Endothelial cell of hepatic sinusoid (primary cell): ENCODE results near the gene RGS6.

Source experiments
- in situ Hi-C: cut with HindIII; loops from 2 replicates; pipeline ENCODE4 v1.10.0; 2017; ENCODE audit warnings: low sequenced_read_pairs

RGS6 gene

GRCh38 chr14:72142328-72142727, 210.1 kb downstream of the RGS6 start:
- in situ Hi-C loops: loop anchor here (5.0 kb wide), 1 partner anchor 40 kb away; no protein-coding TSS in a partner anchor

GRCh38 chr14:72146241-72146640, 214.0 kb downstream of the RGS6 start:
- in situ Hi-C loops: no loop called here

GRCh38 chr14:72154645-72155378, 222.6 kb downstream of the RGS6 start:
- in situ Hi-C loops: no loop called here

- in situ Hi-C loops: no loop called here
Observed at GRCh38 chr14:72155379-72155993, 223.3 kb downstream of the RGS6 start.

GRCh38 chr14:72164420-72165228, 232.4 kb downstream of the RGS6 start:
- in situ Hi-C loops: no loop called here

GRCh38 chr14:72165229-72165698, 233.0 kb downstream of the RGS6 start:
- in situ Hi-C loops: no loop called here

GRCh38 chr14:72169521-72169920, 237.3 kb downstream of the RGS6 start:
- in situ Hi-C loops: no loop called here

- in situ Hi-C loops: no loop called here
Observed at GRCh38 chr14:72172049-72172448, 239.8 kb downstream of the RGS6 start.

GRCh38 chr14:72172597-72172996, 240.4 kb downstream of the RGS6 start:
- in situ Hi-C loops: no loop called here

GRCh38 chr14:72173038-72173720, 240.9 kb downstream of the RGS6 start:
- in situ Hi-C loops: no loop called here

- in situ Hi-C loops: no loop called here
Observed at GRCh38 chr14:72177251-72177650, 245.0 kb downstream of the RGS6 start.

- in situ Hi-C loops: no loop called here
Observed at GRCh38 chr14:72178517-72178916, 246.3 kb downstream of the RGS6 start.

GRCh38 chr14:72182708-72183432, 250.6 kb downstream of the RGS6 start:
- in situ Hi-C loops: loop anchor here (5.0 kb wide), 1 partner anchor 41 kb away; no protein-coding TSS in a partner anchor

- in situ Hi-C loops: loop anchor here (5.0 kb wide), 1 partner anchor 41 kb away; no protein-coding TSS in a partner anchor
Observed at GRCh38 chr14:72183631-72184030, 251.4 kb downstream of the RGS6 start.

GRCh38 chr14:72186523-72186922, 254.3 kb downstream of the RGS6 start:
- in situ Hi-C loops: no loop called here

GRCh38 chr14:72196237-72197015, 264.2 kb downstream of the RGS6 start:
- in situ Hi-C loops: no loop called here

GRCh38 chr14:72201645-72202044, 269.4 kb downstream of the RGS6 start:
- in situ Hi-C loops: loop anchor here (5.0 kb wide), 1 partner anchor 41 kb away; no protein-coding TSS in a partner anchor

GRCh38 chr14:72213424-72213823, 281.2 kb downstream of the RGS6 start:
- in situ Hi-C loops: no loop called here

- in situ Hi-C loops: no loop called here
Observed at GRCh38 chr14:72215080-72215479, 282.9 kb downstream of the RGS6 start.
